Activated CD8-positive, alpha-beta memory T cell treated with anti-CD3 and anti-CD28 coated beads, Interleukin-2, amount 50 U/mL, for 1 hour (primary cell): ENCODE data around the gene ADGRL3.
"Not testable (repeated sequence)": the region's sequence is repeated elsewhere in the genome, so short reads cannot be mapped to it uniquely, and the experiment has no call there.

Experiments
- DNase-seq: peaks from one replicate; pipeline ENCODE4 v3.0.0-alpha.2; 2020; ENCODE audit errors: extremely low read depth

ADGRL3 gene

GRCh38 chr4:61817071-61817470 is 616.9 kb downstream of the ADGRL3 start:
- DNase-seq: no peak

DNA sequence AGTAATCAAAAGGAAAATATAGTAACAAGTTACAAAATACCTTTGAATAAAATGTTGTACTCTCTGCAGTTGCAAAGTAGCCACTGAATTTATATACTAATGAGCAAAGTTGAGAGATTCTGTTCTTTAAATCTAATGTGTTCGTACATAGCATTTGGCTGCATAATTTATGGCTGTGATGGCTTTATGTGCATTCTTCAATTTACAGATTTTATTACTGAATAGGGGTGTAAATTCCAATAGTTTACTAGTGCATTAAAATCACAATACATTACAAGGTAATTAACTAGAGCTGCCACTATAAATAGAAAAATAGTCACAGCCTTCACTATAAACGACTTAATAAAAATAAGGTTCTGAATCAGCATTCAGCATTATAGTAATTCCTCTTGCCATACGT is 620.0 kb downstream of the ADGRL3 start:
- no peak for DNase-seq

- DNase-seq: no peak
Observed at GRCh38 chr4:61824454-61824853, 624.3 kb downstream of the ADGRL3 start.

- DNase-seq: no peak
Observed at GRCh38 chr4:61827907-61828391, 627.8 kb downstream of the ADGRL3 start.

DNA sequence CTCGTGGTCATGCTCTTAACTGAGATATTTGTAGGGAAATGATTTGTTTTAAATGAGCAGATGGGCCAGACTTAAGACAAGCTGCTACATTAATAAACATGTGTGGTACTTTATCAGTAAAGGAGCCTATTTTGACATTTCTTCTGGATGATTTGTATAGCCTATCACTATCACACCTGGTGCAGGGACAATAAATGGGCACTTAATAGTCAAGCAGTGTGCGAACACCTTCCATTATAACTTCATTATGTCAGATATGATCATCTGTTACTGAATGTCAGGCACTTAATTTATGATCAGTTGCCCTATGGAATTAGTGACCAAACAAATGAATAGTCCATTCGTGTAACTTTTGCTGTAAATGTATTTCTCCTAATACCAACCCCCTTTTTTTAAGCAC is 628.8 kb downstream of the ADGRL3 start:
- DNase-seq: no peak

- no peak for DNase-seq
Observed at GRCh38 chr4:61831987-61832386, 631.9 kb downstream of the ADGRL3 start.

- no peak for DNase-seq
Observed at GRCh38 chr4:61837395-61837794, 637.3 kb downstream of the ADGRL3 start.

GRCh38 chr4:61838072-61838471 is 637.9 kb downstream of the ADGRL3 start:
- DNase-seq: no peak

DNA sequence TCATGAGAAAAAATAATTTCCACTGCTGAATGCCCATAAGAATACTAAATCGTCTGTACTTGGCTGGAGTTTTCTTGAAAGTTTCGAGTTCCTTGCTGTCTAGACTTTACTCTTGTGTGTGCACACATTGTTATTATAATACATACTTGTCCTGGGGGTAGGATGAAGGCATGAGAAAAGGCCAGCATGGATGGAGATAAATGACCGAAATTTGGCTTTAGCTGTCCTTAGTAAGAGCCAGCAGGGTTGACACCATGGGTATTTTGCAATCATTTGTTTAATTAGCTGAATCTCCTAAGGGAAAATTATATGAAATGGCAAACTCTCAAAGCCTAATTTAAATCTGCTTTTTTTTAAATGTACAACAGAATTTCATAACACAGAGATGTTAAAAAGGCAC is 641.6 kb downstream of the ADGRL3 start:
- DNase-seq: no peak

GRCh38 chr4:61851126-61851525 is 651.0 kb downstream of the ADGRL3 start:
- no peak for DNase-seq

DNA sequence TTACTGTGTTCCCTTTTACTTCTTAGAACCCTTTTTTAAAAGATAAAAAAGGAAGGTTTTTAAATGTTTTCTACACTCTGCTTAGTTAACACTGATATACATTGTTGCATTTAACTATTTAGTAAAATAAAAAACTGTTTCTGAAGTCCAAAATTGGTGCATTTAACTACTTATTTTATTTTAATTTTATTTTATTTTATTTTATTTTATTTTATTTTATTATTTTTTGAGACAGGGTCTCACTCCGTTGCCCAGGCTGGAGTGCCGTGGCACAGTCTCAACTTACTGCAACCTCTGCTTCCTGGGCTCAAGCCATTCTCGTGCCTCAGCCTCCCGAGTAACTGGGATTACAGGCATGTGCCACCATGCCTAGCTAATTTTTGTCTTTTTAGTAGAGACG is 652.0 kb downstream of the ADGRL3 start:
- DNase-seq: not testable (repeated sequence)

DNA sequence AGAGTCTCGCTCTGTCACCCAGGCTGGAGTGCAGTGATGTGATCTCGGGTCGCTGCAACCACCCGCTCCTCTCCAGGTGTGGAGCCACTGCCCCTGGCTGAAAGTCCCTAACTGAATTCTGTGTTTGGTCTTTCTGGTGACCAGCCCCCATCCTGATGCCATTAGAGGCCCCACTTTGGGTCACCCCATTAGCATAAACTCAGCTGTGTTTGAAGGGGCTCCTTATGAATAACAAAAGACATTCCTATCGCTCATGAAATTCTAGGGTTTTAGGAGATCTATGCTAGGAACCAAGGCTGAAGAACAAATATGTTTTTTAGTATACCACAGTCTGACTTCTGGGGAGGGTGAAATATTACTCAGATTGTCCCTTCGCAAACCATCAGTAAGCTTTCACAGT is 652.9 kb downstream of the ADGRL3 start:
- DNase-seq: no peak

DNA sequence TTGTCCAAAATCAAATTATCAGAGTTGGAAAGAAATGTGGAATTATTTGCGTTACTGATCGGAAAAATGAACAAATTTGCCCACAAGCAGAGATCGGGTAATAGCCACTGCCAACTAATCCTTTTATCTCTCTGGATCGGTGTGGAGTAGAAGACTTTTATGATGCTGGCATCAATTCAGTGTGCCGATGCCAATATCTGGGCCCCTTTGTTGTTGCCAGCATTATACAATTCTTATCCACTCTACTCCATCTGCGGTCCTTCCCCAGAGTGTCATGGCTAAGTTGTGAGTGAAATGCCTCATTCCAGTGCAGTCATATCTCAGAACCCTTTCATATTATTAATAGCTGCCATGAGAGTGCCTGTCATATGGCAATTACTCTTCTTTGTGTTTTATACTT is 660.2 kb downstream of the ADGRL3 start:
- DNase-seq: no peak

GRCh38 chr4:61864286-61864685 is 664.2 kb downstream of the ADGRL3 start:
- no peak for DNase-seq

GRCh38 chr4:61866378-61867030 is 666.4 kb downstream of the ADGRL3 start:
- no peak for DNase-seq

- no peak for DNase-seq
Observed at GRCh38 chr4:61872983-61873382, 672.9 kb downstream of the ADGRL3 start.

GRCh38 chr4:61877266-61877665 is 677.1 kb downstream of the ADGRL3 start:
- no peak for DNase-seq

DNA sequence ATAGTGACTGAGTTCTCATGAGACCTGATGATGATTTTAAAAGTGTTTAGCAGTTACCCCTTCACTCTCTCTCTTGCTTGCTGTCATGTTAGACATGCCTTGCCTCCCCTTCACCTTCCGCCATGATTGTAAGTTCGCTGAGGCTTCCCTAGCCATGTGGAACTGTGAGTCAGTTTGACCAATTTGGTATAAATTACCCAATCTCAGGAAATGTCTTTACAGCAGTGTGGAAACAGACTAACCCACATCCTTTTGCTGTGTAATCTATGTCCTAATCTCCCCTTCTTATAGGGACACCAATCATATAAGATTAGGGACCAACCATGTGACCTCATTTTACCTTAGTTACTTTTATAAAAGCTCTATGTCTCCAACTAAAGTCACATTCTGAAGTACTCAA is 677.8 kb downstream of the ADGRL3 start:
- DNase-seq: no peak

GRCh38 chr4:61882381-61882780 is 682.3 kb downstream of the ADGRL3 start:
- no peak for DNase-seq

GRCh38 chr4:61886131-61886530 is 686.0 kb downstream of the ADGRL3 start:
- DNase-seq: no peak

GRCh38 chr4:61889117-61889516 is 689.0 kb downstream of the ADGRL3 start:
- DNase-seq: no peak

- DNase-seq: no peak
Observed at GRCh38 chr4:61890321-61890720, 690.2 kb downstream of the ADGRL3 start.

DNA sequence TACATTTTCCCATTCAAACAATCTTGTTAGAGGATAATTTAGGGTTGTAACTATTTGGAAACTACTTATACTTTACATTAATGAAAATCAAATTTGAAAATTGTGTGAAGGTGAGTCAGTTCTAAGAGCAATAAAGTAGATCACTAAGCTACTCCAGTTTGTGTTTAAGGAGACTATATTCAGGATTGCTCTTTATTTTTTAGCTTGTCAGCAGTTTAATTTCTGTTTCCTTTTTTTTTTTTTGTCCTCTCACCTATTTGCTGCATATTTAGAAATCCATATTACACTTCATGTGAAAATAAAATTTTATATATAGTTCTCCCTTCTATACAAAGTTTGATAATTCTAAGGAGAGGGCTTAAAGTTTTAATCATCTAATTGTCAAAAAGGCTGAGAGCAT is 691.8 kb downstream of the ADGRL3 start:
- DNase-seq: no peak

- no peak for DNase-seq
Observed at GRCh38 chr4:61896634-61897033, 696.5 kb downstream of the ADGRL3 start.
